ENCODE measurements around the gene CHRD.

DNA sequence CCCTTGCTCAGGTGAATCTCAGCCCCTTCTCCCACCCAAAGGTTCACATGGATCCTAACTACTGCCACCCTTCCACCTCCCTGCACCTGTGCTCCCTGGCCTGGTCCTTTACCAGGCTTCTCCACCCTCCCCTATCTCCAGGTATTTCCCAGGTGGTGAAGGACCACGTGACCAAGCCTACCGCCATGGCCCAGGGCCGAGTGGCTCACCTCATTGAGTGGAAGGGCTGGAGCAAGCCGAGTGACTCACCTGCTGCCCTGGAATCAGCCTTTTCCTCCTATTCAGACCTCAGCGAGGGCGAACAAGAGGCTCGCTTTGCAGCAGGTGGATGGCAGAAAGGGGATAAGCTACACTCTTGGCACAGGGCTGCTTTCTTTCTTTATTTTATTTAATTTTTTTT is 37.9 kb upstream of the CHRD start:
- TF ChIP-seq, protein P1, sequence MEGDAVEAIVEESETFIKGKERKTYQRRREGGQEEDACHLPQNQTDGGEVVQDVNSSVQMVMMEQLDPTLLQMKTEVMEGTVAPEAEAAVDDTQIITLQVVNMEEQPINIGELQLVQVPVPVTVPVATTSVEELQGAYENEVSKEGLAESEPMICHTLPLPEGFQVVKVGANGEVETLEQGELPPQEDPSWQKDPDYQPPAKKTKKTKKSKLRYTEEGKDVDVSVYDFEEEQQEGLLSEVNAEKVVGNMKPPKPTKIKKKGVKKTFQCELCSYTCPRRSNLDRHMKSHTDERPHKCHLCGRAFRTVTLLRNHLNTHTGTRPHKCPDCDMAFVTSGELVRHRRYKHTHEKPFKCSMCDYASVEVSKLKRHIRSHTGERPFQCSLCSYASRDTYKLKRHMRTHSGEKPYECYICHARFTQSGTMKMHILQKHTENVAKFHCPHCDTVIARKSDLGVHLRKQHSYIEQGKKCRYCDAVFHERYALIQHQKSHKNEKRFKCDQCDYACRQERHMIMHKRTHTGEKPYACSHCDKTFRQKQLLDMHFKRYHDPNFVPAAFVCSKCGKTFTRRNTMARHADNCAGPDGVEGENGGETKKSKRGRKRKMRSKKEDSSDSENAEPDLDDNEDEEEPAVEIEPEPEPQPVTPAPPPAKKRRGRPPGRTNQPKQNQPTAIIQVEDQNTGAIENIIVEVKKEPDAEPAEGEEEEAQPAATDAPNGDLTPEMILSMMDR (IDR thresholded peaks at IDR 0.05 in 2 of 3, conservative IDR thresholded peaks at IDR 0.05 in 1 of 3; ENCODE audit: control insufficient read depth in 2 of 3, extremely low read depth in 1 of 3, insufficient read depth in 1 of 3, low read depth in 3 of 3, low read length in 3 of 3) = no peak
- TF ChIP-seq, protein P2, sequence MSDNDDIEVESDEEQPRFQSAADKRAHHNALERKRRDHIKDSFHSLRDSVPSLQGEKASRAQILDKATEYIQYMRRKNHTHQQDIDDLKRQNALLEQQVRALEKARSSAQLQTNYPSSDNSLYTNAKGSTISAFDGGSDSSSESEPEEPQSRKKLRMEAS (IDR thresholded peaks at IDR 0.05; ENCODE audit: low read depth, low read length) = no peak
- TF ChIP-seq, protein P3, sequence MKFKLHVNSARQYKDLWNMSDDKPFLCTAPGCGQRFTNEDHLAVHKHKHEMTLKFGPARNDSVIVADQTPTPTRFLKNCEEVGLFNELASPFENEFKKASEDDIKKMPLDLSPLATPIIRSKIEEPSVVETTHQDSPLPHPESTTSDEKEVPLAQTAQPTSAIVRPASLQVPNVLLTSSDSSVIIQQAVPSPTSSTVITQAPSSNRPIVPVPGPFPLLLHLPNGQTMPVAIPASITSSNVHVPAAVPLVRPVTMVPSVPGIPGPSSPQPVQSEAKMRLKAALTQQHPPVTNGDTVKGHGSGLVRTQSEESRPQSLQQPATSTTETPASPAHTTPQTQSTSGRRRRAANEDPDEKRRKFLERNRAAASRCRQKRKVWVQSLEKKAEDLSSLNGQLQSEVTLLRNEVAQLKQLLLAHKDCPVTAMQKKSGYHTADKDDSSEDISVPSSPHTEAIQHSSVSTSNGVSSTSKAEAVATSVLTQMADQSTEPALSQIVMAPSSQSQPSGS (IDR thresholded peaks at IDR 0.05; ENCODE audit: low read length) = no peak
- TF ChIP-seq ZBED1 (IDR thresholded peaks at IDR 0.05; ENCODE audit: borderline replicate concordance) (no peak), BRCA1 (IDR thresholded peaks at IDR 0.05; ENCODE audit: low read depth, low read length) (no peak), SP1 (IDR thresholded peaks at IDR 0.05; ENCODE audit: low read depth, low read length) (no peak), POLR2AphosphoS5 (IDR thresholded peaks at IDR 0.05; ENCODE audit: low read length) (no peak), EZH2 (IDR thresholded peaks at IDR 0.05; ENCODE audit: borderline replicate concordance, control insufficient read depth, low read depth, low read length) (no peak), LARP7 (IDR thresholded peaks at IDR 0.05) (no peak), ETV6 (conservative IDR thresholded peaks at IDR 0.05 in 1 of 2, IDR thresholded peaks at IDR 0.05 in 1 of 2; ENCODE audit: borderline replicate concordance in 1 of 2, low read depth in 1 of 2) (no peak), CHD1 (IDR thresholded peaks at IDR 0.05; ENCODE audit: low read depth, low read length) (no peak), MXI1 (IDR thresholded peaks at IDR 0.05; ENCODE audit: low read depth, low read length) (no peak), RAD21 (IDR thresholded peaks at IDR 0.05; ENCODE audit: insufficient read depth, low read depth, low read length) (no peak)
- TF ChIP-seq, protein P4, sequence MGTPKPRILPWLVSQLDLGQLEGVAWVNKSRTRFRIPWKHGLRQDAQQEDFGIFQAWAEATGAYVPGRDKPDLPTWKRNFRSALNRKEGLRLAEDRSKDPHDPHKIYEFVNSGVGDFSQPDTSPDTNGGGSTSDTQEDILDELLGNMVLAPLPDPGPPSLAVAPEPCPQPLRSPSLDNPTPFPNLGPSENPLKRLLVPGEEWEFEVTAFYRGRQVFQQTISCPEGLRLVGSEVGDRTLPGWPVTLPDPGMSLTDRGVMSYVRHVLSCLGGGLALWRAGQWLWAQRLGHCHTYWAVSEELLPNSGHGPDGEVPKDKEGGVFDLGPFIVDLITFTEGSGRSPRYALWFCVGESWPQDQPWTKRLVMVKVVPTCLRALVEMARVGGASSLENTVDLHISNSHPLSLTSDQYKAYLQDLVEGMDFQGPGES (IDR thresholded peaks at IDR 0.05) = no peak

Measured in GM12878 (cell line).